ENCODE measurements around the gene MMP28.

Gene MMP28

GRCh38 chr17:35797918-35798317 is 2.5 kb upstream of the MMP28 start:
- DNase-seq (ENCODE audit: extremely low read depth, low read depth): no peak
- TF ChIP-seq CTCF (IDR thresholded peaks at IDR 0.05; ENCODE audit: low read depth, low read length): no peak

- DNase-seq (ENCODE audit: extremely low read depth, low read depth): no peak
- TF ChIP-seq CTCF (IDR thresholded peaks at IDR 0.05; ENCODE audit: low read depth, low read length): no peak
Observed at GRCh38 chr17:35797370-35797769, 1.9 kb upstream of the MMP28 start.

GRCh38 chr17:35796942-35797341 is 1.5 kb upstream of the MMP28 start:
- no peak for DNase-seq (ENCODE audit: extremely low read depth, low read depth)
- no peak for TF ChIP-seq CTCF (IDR thresholded peaks at IDR 0.05; ENCODE audit: low read depth, low read length)

GRCh38 chr17:35795871-35796265 is 427 bp upstream of the MMP28 start:
- no peak for DNase-seq (ENCODE audit: extremely low read depth, low read depth)
- no peak for TF ChIP-seq CTCF (IDR thresholded peaks at IDR 0.05; ENCODE audit: low read depth, low read length)

GRCh38 chr17:35793257-35793656 is 2.2 kb downstream of the MMP28 start:
- no peak for DNase-seq (ENCODE audit: extremely low read depth, low read depth)
- TF ChIP-seq CTCF (IDR thresholded peaks at IDR 0.05; ENCODE audit: low read depth, low read length): no peak

GRCh38 chr17:35791681-35792350 is 3.6 kb downstream of the MMP28 start:
- no peak for TF ChIP-seq CTCF (IDR thresholded peaks at IDR 0.05; ENCODE audit: low read depth, low read length)
- no peak for DNase-seq (ENCODE audit: extremely low read depth, low read depth)

GRCh38 chr17:35790841-35791240 is 4.6 kb downstream of the MMP28 start:
- DNase-seq (ENCODE audit: extremely low read depth, low read depth): no peak
- TF ChIP-seq CTCF (IDR thresholded peaks at IDR 0.05; ENCODE audit: low read depth, low read length): no peak
